Measurements from ENCODE around the gene CREB5.

The CREB5 gene

GRCh38 chr7:28433699-28434219, 21.4 kb downstream of the CREB5 start:
- DNase-seq (ENCODE audit: insufficient read length, low spot score) (no peak), FAIRE-seq (no peak)
- no peak for TF ChIP-seq POLR2A (IDR thresholded peaks at IDR 0.05; ENCODE audit: low read depth, low read length)

- DNase-seq (ENCODE audit: insufficient read length, low spot score) (no peak), FAIRE-seq (no peak)
- TF ChIP-seq POLR2A (IDR thresholded peaks at IDR 0.05; ENCODE audit: low read depth, low read length): no peak
These were observed 22.2 kb downstream of the CREB5 start for GRCh38 chr7:28434510-28434909.

GRCh38 chr7:28435152-28435551, 22.8 kb downstream of the CREB5 start:
- FAIRE-seq: no peak
- no peak for DNase-seq (ENCODE audit: insufficient read length, low spot score)
- TF ChIP-seq POLR2A (IDR thresholded peaks at IDR 0.05; ENCODE audit: low read depth, low read length): no peak

GRCh38 chr7:28435732-28436378, 23.5 kb downstream of the CREB5 start:
- DNase-seq (ENCODE audit: insufficient read length, low spot score) (no peak), FAIRE-seq (no peak)
- TF ChIP-seq POLR2A (IDR thresholded peaks at IDR 0.05; ENCODE audit: low read depth, low read length): no peak

GRCh38 chr7:28440055-28440601, 27.8 kb downstream of the CREB5 start:
- FAIRE-seq (no peak), DNase-seq (ENCODE audit: insufficient read length, low spot score) (no peak)
- no peak for TF ChIP-seq POLR2A (IDR thresholded peaks at IDR 0.05; ENCODE audit: low read depth, low read length)

- DNase-seq (ENCODE audit: insufficient read length, low spot score) (no peak), FAIRE-seq (no peak)
- no peak for TF ChIP-seq POLR2A (IDR thresholded peaks at IDR 0.05; ENCODE audit: low read depth, low read length)
These were observed 30.5 kb downstream of the CREB5 start for GRCh38 chr7:28442540-28443420.

- FAIRE-seq: no peak
- no peak for TF ChIP-seq POLR2A (IDR thresholded peaks at IDR 0.05; ENCODE audit: low read depth, low read length)
- no peak for DNase-seq (ENCODE audit: insufficient read length, low spot score)
These were observed 33.8 kb downstream of the CREB5 start for GRCh38 chr7:28446131-28446530.

GRCh38 chr7:28447071-28447470, 34.8 kb downstream of the CREB5 start:
- DNase-seq (ENCODE audit: insufficient read length, low spot score) (no peak), FAIRE-seq (no peak)
- no peak for TF ChIP-seq POLR2A (IDR thresholded peaks at IDR 0.05; ENCODE audit: low read depth, low read length)

GRCh38 chr7:28448708-28449107, 36.4 kb downstream of the CREB5 start:
- no peak for FAIRE-seq
- no peak for DNase-seq (ENCODE audit: insufficient read length, low spot score)
- TF ChIP-seq POLR2A (IDR thresholded peaks at IDR 0.05; ENCODE audit: low read depth, low read length): no peak

GRCh38 chr7:28452681-28453080, 40.4 kb downstream of the CREB5 start:
- DNase-seq (ENCODE audit: insufficient read length, low spot score): no peak
- no peak for FAIRE-seq
- no peak for TF ChIP-seq POLR2A (IDR thresholded peaks at IDR 0.05; ENCODE audit: low read depth, low read length)

- no peak for TF ChIP-seq POLR2A (IDR thresholded peaks at IDR 0.05; ENCODE audit: low read depth, low read length)
- no peak for FAIRE-seq
- DNase-seq (ENCODE audit: insufficient read length, low spot score): no peak
These were observed 43.2 kb downstream of the CREB5 start for GRCh38 chr7:28455486-28455885.

- no peak for DNase-seq (ENCODE audit: insufficient read length, low spot score)
- TF ChIP-seq POLR2A (IDR thresholded peaks at IDR 0.05; ENCODE audit: low read depth, low read length): no peak
- FAIRE-seq: no peak
These were observed 43.7 kb downstream of the CREB5 start for GRCh38 chr7:28456044-28456443.

- no peak for DNase-seq (ENCODE audit: insufficient read length, low spot score)
- no peak for FAIRE-seq
- TF ChIP-seq POLR2A (IDR thresholded peaks at IDR 0.05; ENCODE audit: low read depth, low read length): no peak
These were observed 46.4 kb downstream of the CREB5 start for GRCh38 chr7:28458732-28459131.

- DNase-seq (ENCODE audit: insufficient read length, low spot score) (no peak), FAIRE-seq (no peak)
- TF ChIP-seq POLR2A (IDR thresholded peaks at IDR 0.05; ENCODE audit: low read depth, low read length): no peak
These were observed 47.0 kb downstream of the CREB5 start for GRCh38 chr7:28459306-28459705.
